IMR-90 (cell line): ENCODE results near the gene EID3. TPM values are rescaled to one million over a fixed set of nuclear protein-coding genes. Genes with fewer than 3 reads are reported as not detected.

Experiments
- ATAC-seq: fragments of 200-7000 bp; cut with Tn5 transposase; 2 replicates; pipeline ENCODE4 v1.9.1; 2020; ENCODE audit warnings: low read depth, mild to moderate bottlenecking, moderate library complexity
- BruUV-seq: library from RNA; stranded (reverse); fragments of 400-500 nt; replicated peaks from 2 replicates; lab custom pipeline; 2021; lab: Mats Ljungman, UMichigan
- CTCF ChIA-PET: fragments of 300-600 bp; formaldehyde crosslinking; extraction: SDS; loops from one replicate; lab custom pipeline; 2021; ENCODE audit warnings: antibody characterized with exemption; lab: Yijun Ruan, JAX
- POLR2A ChIA-PET: fragments of 300-600 bp; sonication (Branson Sonifier 250); formaldehyde crosslinking; loops from one replicate; lab custom pipeline; 2022; ENCODE audit warnings: antibody characterized with exemption; ENCODE audit not compliant: unreplicated experiment; lab: Charles Lee
- DNase-seq: peaks from one replicate; pipeline ENCODE4 v3.0.0; 2013
- H2AFZ ChIP-seq: replicated peaks from 2 replicates; pipeline ENCODE3; 2013; ENCODE audit warnings: low read length, mild to moderate bottlenecking; ENCODE audit not compliant: poor library complexity
- H2AK5ac ChIP-seq: 2 replicates; pipeline ENCODE4 v1.6.1; 2013; ENCODE audit warnings: low read depth, low read length, inconsistent platforms
- H2AK9ac ChIP-seq: replicated peaks from 2 replicates; pipeline ENCODE3; 2013; ENCODE audit warnings: mild to moderate bottlenecking, low read depth, low read length, moderate library complexity; ENCODE audit not compliant: poor library complexity
- H2BK120ac ChIP-seq: 2 replicates; pipeline ENCODE4 v1.6.1; 2013; ENCODE audit warnings: low read depth, low read length, inconsistent platforms
- H2BK15ac ChIP-seq: 3 replicates; pipeline ENCODE4 v1.6.1; 2013; ENCODE audit warnings: low read depth, low read length, inconsistent platforms
- H2BK20ac ChIP-seq: 2 replicates; pipeline ENCODE4 v1.6.1; 2013; ENCODE audit warnings: low read depth, mild to moderate bottlenecking, inconsistent platforms, low read length, moderate library complexity
- H2BK5ac ChIP-seq: 2 replicates; pipeline ENCODE4 v1.6.1; 2013; ENCODE audit warnings: mild to moderate bottlenecking, low read depth, low read length, inconsistent platforms; ENCODE audit not compliant: poor library complexity, severe bottlenecking
- H3K14ac ChIP-seq: replicated peaks from 2 replicates; pipeline ENCODE4 v1.6.1; 2013; ENCODE audit warnings: low read depth, low read length, inconsistent platforms
- H3K18ac ChIP-seq: 2 replicates; pipeline ENCODE4 v1.6.1; 2013; ENCODE audit warnings: low read depth, low read length, control low read depth
- H3K23ac ChIP-seq: 2 replicates; pipeline ENCODE4 v1.6.1; 2013; ENCODE audit warnings: low read depth, low read length, inconsistent platforms
- H3K27ac ChIP-seq: 2 replicates; pipeline ENCODE4 v1.5.1; 2013; ENCODE audit warnings: mild to moderate bottlenecking, control low read depth, low read length; ENCODE audit not compliant: insufficient read depth
- H3K27me3 ChIP-seq: 2 replicates; pipeline ENCODE4 v1.6.1; 2013; ENCODE audit warnings: low read length; ENCODE audit not compliant: control insufficient read depth, insufficient read depth
- H3K36me3 ChIP-seq: 2 replicates; pipeline ENCODE4 v1.6.1; 2013; ENCODE audit warnings: low read length, mixed read lengths; ENCODE audit not compliant: control insufficient read depth, insufficient read depth
- H3K4ac ChIP-seq: 2 replicates; pipeline ENCODE4 v1.6.1; 2013; ENCODE audit warnings: low read depth, low read length, inconsistent platforms
- H3K4me1 ChIP-seq: 2 replicates; pipeline ENCODE4 v1.6.1; 2013; ENCODE audit warnings: low read length, mixed read lengths; ENCODE audit not compliant: control insufficient read depth, insufficient read depth
- H3K4me2 ChIP-seq: 2 replicates; pipeline ENCODE4 v1.6.1; 2013; ENCODE audit warnings: low read depth, mild to moderate bottlenecking, control low read depth, low read length, moderate library complexity
- H3K4me3 ChIP-seq: 2 replicates; pipeline ENCODE4 v1.5.1; 2013; ENCODE audit warnings: low read depth, mild to moderate bottlenecking, control low read depth, low read length, moderate library complexity; ENCODE audit not compliant: insufficient read depth
- H3K56ac ChIP-seq: 2 replicates; pipeline ENCODE4 v1.6.1; 2013; ENCODE audit warnings: low read length, inconsistent platforms; ENCODE audit not compliant: insufficient read depth; ENCODE audit errors: extremely low read depth
- H3K79me1 ChIP-seq, 2 experiments: 2 replicates each; pipeline ENCODE4 v1.6.1; 2013; ENCODE audit warnings: low read length in 2 of 2, inconsistent platforms in 1 of 2, low read depth in 1 of 2
- H3K9ac ChIP-seq: 2 replicates; pipeline ENCODE4 v1.6.1; 2013; ENCODE audit warnings: low read depth, low read length, control low read depth
- H3K9me1 ChIP-seq: 2 replicates; pipeline ENCODE4 v1.6.1; 2013; ENCODE audit warnings: low read length, inconsistent platforms; ENCODE audit not compliant: insufficient read depth
- H3K9me3 ChIP-seq: 2 replicates; pipeline ENCODE4 v1.6.1; 2013; ENCODE audit warnings: low read length; ENCODE audit not compliant: control insufficient read depth, insufficient read depth
- H4K20me1 ChIP-seq: 2 replicates; pipeline ENCODE4 v1.6.1; 2013; ENCODE audit warnings: low read length, inconsistent platforms; ENCODE audit not compliant: insufficient read depth
- H4K5ac ChIP-seq: 2 replicates; pipeline ENCODE4 v1.6.1; 2013; ENCODE audit warnings: mild to moderate bottlenecking, low read depth, low read length, control low read depth
- H4K8ac ChIP-seq, 2 experiments: 2 replicates each; pipeline ENCODE4 v1.6.1; 2013; ENCODE audit warnings: low read depth in 2 of 2, low read length in 2 of 2, control low read depth in 1 of 2, inconsistent platforms in 1 of 2
- H4K91ac ChIP-seq: 2 replicates; pipeline ENCODE4 v1.6.1; 2013; ENCODE audit warnings: low read depth, low read length, inconsistent platforms; ENCODE audit not compliant: insufficient read depth
- BHLHE40 ChIP-seq: fragments of 150-350 bp; IDR thresholded peaks from 2 replicates; pipeline ENCODE4 v1.6.1; 2016; ENCODE audit warnings: mild to moderate bottlenecking, low read depth, low read length
- ELK1 ChIP-seq: fragments of 150-350 bp; IDR thresholded peaks from 2 replicates; pipeline ENCODE4 v1.6.1; 2016; ENCODE audit warnings: low read depth, mild to moderate bottlenecking, low read length, moderate library complexity, borderline replicate concordance
- MAFK ChIP-seq: IDR thresholded peaks from 2 replicates; pipeline ENCODE4 v1.6.1; 2012; ENCODE audit warnings: low read depth, low read length, improper control_type of control experiment
- RCOR1 ChIP-seq: IDR thresholded peaks from 2 replicates; pipeline ENCODE4 v1.6.1; 2012; ENCODE audit warnings: mild to moderate bottlenecking, low read length, improper control_type of control experiment; ENCODE audit not compliant: insufficient replicate concordance
- RFX5 ChIP-seq: IDR thresholded peaks from 2 replicates; pipeline ENCODE4 v1.8.0; 2012; ENCODE audit warnings: low read depth, mild to moderate bottlenecking, low read length, moderate library complexity
- SMC3 ChIP-seq: fragments of 150-350 bp; IDR thresholded peaks from 2 replicates; pipeline ENCODE4 v1.6.1; 2016; ENCODE audit warnings: low read depth, mild to moderate bottlenecking, antibody characterized with exemption, low read length, moderate library complexity
- WGBS, 2 experiments: methylation state at CpG; one replicate each; pipeline versions ENCODE4 v1.1.5 to v1.1.7; 2013; ENCODE audit warnings: missing lambda C conversion rate in 2 of 2; ENCODE audit not compliant: insufficient read length in 1 of 2; ENCODE audit errors: extremely low coverage in 2 of 2; 5-methylcytosine and 5-hydroxymethylcytosine counted together
- dilution Hi-C: fragments of 300-500 bp; cut with HindIII; formaldehyde crosslinking; loops from one replicate; pipeline ENCODE4 v1.14.3; 2018; ENCODE audit warnings: low sequenced_read_pairs; ENCODE audit not compliant: unreplicated experiment
- in situ Hi-C: fragments of 300-500 bp; cut with MboI; formaldehyde crosslinking; loops from 3 replicates; pipeline ENCODE4 v1.14.3; 2019; ENCODE audit warnings: low sequenced_read_pairs, inconsistent platforms, mixed read lengths
- intact Hi-C: fragments of 100-400 bp; cut with micrococcal nuclease; formaldehyde crosslinking; loops from 2 replicates; pipeline ENCODE4 v1.10.0; 2022
- polyA plus RNA-seq, 3 experiments: library from polyadenylated mRNA; depleted of rRNA; stranded (reverse); fragments of >200 nt; gene quantifications; 2 replicates each; pipeline ENCODE4 v1.2.3, GENCODE V29; 2012; ENCODE audit warnings: low replicate concordance in 1 of 3
- total RNA-seq: library from RNA; depleted of rRNA; stranded (reverse); fragments of >200 nt; gene quantifications from 2 replicates; pipeline ENCODE4 v1.2.3, GENCODE V29; 2012
- TF ChIP-seq, protein P1 (sequence below): conservative IDR thresholded peaks from 2 replicates; pipeline ENCODE4 v1.5.1; 2012; ENCODE audit warnings: mild to moderate bottlenecking, low read depth, low read length, improper control_type of control experiment

Gene EID3
- total and polyA plus RNA-seq, 2 of the 4 experiments (the other 2 are of a cell fraction): 2.2 to 4.1 TPM

GRCh38 chr12:104317538-104318210 lies 14.1 kb downstream of the EID3 start:
- H2BK120ac ChIP-seq: no peak overlapping the region
- ChIA-PET POLR2A (no interaction called here), CTCF (no interaction called here)
- dilution Hi-C loops (no loop called here), in situ Hi-C loops (no loop called here), intact Hi-C loops (no loop called here)
- H3K9ac ChIP-seq: no peak overlapping the region
- H3K79me1 ChIP-seq: peaks cover 27 to 65% of the 10 kb centered on the region in 2 experiments
- H3K4ac ChIP-seq: no peak overlapping the region
- BruUV-seq: no TSS peak
- no peak overlapping the region for H2BK15ac ChIP-seq
- no peak overlapping the region for H3K18ac ChIP-seq
- TF ChIP-seq SMC3 (no peak), BHLHE40 (no peak), MAFK (no peak), RFX5 (no peak), RCOR1 (no peak), ELK1 (no peak)
- TF ChIP-seq, protein P1, sequence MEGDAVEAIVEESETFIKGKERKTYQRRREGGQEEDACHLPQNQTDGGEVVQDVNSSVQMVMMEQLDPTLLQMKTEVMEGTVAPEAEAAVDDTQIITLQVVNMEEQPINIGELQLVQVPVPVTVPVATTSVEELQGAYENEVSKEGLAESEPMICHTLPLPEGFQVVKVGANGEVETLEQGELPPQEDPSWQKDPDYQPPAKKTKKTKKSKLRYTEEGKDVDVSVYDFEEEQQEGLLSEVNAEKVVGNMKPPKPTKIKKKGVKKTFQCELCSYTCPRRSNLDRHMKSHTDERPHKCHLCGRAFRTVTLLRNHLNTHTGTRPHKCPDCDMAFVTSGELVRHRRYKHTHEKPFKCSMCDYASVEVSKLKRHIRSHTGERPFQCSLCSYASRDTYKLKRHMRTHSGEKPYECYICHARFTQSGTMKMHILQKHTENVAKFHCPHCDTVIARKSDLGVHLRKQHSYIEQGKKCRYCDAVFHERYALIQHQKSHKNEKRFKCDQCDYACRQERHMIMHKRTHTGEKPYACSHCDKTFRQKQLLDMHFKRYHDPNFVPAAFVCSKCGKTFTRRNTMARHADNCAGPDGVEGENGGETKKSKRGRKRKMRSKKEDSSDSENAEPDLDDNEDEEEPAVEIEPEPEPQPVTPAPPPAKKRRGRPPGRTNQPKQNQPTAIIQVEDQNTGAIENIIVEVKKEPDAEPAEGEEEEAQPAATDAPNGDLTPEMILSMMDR: no peak
- H3K23ac ChIP-seq: no peak overlapping the region
- H3K56ac ChIP-seq: no peak overlapping the region
- DNase-seq (no peak), ATAC-seq (no peak)
- peaks cover 88% of the 10 kb centered on the region for H4K20me1 ChIP-seq
- H3K27ac ChIP-seq: peak overlapping the region; percentile 10; the same call in 1 of the 2 replicates
- H4K5ac ChIP-seq: no peak overlapping the region
- H3K9me3 ChIP-seq: no peaks in the 10 kb centered on the region
- no peak overlapping the region for H3K14ac ChIP-seq
- no peak overlapping the region for H2BK20ac ChIP-seq
- no peaks in the 10 kb centered on the region for H3K27me3 ChIP-seq
- peaks cover 8% of the 10 kb centered on the region; the same call in 1 of the 2 replicates for H3K9me1 ChIP-seq
- H3K4me2 ChIP-seq: no peak overlapping the region
- H2AK9ac ChIP-seq: no peak overlapping the region
- H2AK5ac ChIP-seq: no peak overlapping the region
- H2AFZ ChIP-seq: no peak overlapping the region
- H4K91ac ChIP-seq: no peak overlapping the region
- H2BK5ac ChIP-seq: peak overlapping the region; percentile 29
- peaks cover 70% of the 10 kb centered on the region for H3K36me3 ChIP-seq
- H3K4me1 ChIP-seq: peaks cover 15% of the 10 kb centered on the region
- no CpG with 5 or more reads among the region's 7 CpGs for WGBS, 2 experiments
- H4K8ac ChIP-seq: 0 out of 4 replicates have a peak overlapping the region, but pooled peaks of 1 of the 2 experiments have one; percentile 19
- H3K4me3 ChIP-seq: no peak overlapping the region
